HEK293T (cell line): ENCODE results near the gene PSMD7.

ENCODE experiments used
- ARNT ChIP-seq: fragments of 450-650 bp; IDR thresholded peaks from 2 replicates; pipeline ENCODE4 v1.6.1; 2017; ENCODE audit warnings: mild to moderate bottlenecking
- BHLHE40 ChIP-seq: fragments of 450-650 bp; IDR thresholded peaks from 2 replicates; pipeline ENCODE4 v1.6.1; 2016; ENCODE audit warnings: mild to moderate bottlenecking, moderate library complexity, borderline replicate concordance
- CTBP1 ChIP-seq: fragments of 450-650 bp; IDR thresholded peaks from 2 replicates; pipeline ENCODE4 v1.6.1; 2016; ENCODE audit warnings: borderline replicate concordance
- FOXA1 ChIP-seq: fragments of 450-650 bp; IDR thresholded peaks from 2 replicates; pipeline ENCODE4 v1.6.1; 2016; ENCODE audit warnings: mild to moderate bottlenecking
- FOXK2 ChIP-seq: fragments of 450-650 bp; IDR thresholded peaks from 2 replicates; pipeline ENCODE4 v1.6.1; 2016; ENCODE audit warnings: mild to moderate bottlenecking
- FOXM1 ChIP-seq: fragments of 450-650 bp; IDR thresholded peaks from 2 replicates; pipeline ENCODE4 v1.6.1; 2017; ENCODE audit warnings: mild to moderate bottlenecking, borderline replicate concordance
- HDGF ChIP-seq: fragments of 450-650 bp; IDR thresholded peaks from 2 replicates; pipeline ENCODE4 v1.6.1; 2017; ENCODE audit warnings: antibody characterized with exemption, borderline replicate concordance
- L3MBTL2 ChIP-seq: fragments of 450-650 bp; conservative IDR thresholded peaks from 2 replicates; pipeline ENCODE4 v1.6.1; 2016; ENCODE audit warnings: mild to moderate bottlenecking
- LEF1 ChIP-seq: fragments of 450-650 bp; IDR thresholded peaks from 2 replicates; pipeline ENCODE4 v1.6.1; 2017; ENCODE audit warnings: mild to moderate bottlenecking, borderline replicate concordance
- PKNOX1 ChIP-seq: fragments of 450-650 bp; IDR thresholded peaks from 2 replicates; pipeline ENCODE4 v1.6.1; 2016
- SP1 ChIP-seq: fragments of 450-650 bp; IDR thresholded peaks from 2 replicates; pipeline ENCODE4 v1.6.1; 2017
- TARDBP ChIP-seq: fragments of 450-650 bp; IDR thresholded peaks from 2 replicates; pipeline ENCODE4 v1.6.1; 2016

DNA sequence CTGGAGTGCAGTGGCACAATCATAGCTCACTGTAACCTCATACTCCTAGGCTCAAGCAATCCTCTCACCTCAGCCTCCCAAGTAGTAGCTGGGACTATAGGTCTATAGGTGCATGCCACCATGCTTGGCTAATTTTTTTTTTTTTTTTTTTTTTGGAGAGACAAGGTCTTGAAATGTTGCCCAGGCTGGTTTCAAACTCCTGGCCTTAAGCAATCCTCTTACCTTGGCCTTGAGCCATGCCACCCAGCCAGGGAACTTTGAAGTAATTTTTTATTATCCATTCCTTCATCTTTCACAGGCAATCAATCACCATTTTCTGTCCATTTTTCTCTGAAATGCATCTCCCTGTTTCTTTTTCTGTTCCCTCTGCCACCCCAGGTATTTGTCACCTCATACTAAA is 6.3 kb upstream of the PSMD7 start:
- no peak for TF ChIP-seq BHLHE40
- no peak for TF ChIP-seq FOXA1
- no peak for TF ChIP-seq SP1
- TF ChIP-seq CTBP1 = no peak
- no peak for TF ChIP-seq L3MBTL2
- no peak for TF ChIP-seq FOXM1
- TF ChIP-seq PKNOX1 = no peak
- no peak for TF ChIP-seq TARDBP
- no peak for TF ChIP-seq ARNT
- no peak for TF ChIP-seq LEF1
- no peak for TF ChIP-seq FOXK2
- no peak for TF ChIP-seq HDGF
